Measurements from ENCODE around the gene UBE2N.

DNA sequence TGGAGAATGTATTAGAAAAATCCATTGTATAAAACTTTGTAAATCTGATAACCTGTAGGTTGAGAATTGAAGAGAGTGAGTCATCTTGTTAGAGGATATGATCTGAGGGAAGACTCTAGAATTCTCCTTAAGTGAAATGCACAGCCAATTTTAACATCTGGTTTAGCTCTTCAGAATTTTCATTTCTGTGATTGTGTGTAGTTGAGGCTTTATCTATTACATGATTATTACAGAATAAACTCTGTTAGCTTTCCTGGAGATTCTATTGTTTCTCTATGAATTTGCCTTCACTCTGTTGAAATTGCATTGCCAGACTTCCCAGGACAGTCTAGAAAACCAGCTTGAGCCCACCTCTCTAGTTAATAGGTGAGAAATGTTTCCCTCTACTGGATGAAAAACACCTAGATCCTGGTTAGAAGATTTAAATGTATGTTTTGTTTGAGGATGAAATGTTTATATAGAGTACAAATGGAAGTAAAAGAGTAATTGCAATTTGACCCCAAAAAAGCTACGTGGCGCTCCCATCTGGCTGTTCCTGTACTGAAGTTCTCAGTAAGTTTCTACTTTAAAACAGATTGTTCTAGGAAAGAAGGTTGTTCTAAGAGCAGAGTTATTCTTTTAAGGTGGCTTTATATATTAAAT is 61.1 kb downstream of the UBE2N start:
- TF ChIP-seq ZFP3 (tag by site-specific recombination; IDR thresholded peaks at IDR 0.05; ENCODE audit: low read depth) (no peak), ZNF629 (tag by site-specific recombination; IDR thresholded peaks at IDR 0.05) (no peak), ZNF510 (tag by site-specific recombination; IDR thresholded peaks at IDR 0.05; ENCODE audit: insufficient replicate concordance) (no peak)
- TF ChIP-seq, protein P1, sequence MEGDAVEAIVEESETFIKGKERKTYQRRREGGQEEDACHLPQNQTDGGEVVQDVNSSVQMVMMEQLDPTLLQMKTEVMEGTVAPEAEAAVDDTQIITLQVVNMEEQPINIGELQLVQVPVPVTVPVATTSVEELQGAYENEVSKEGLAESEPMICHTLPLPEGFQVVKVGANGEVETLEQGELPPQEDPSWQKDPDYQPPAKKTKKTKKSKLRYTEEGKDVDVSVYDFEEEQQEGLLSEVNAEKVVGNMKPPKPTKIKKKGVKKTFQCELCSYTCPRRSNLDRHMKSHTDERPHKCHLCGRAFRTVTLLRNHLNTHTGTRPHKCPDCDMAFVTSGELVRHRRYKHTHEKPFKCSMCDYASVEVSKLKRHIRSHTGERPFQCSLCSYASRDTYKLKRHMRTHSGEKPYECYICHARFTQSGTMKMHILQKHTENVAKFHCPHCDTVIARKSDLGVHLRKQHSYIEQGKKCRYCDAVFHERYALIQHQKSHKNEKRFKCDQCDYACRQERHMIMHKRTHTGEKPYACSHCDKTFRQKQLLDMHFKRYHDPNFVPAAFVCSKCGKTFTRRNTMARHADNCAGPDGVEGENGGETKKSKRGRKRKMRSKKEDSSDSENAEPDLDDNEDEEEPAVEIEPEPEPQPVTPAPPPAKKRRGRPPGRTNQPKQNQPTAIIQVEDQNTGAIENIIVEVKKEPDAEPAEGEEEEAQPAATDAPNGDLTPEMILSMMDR (tag by site-specific recombination; IDR thresholded peaks at IDR 0.05): no peak

Measured in HEK293 (cell line).